ENCODE data around the gene L3MBTL4. TPM values are rescaled to one million over a fixed set of nuclear protein-coding genes. Genes with fewer than 3 reads are reported as not detected.
A peak's percentile ranks its signal among the peaks of the same experiment; 100 is the strongest.
"Not testable (repeated sequence)": the region's sequence is repeated elsewhere in the genome, so short reads cannot be mapped to it uniquely, and the experiment has no call there.

Gene L3MBTL4
- polyA plus RNA-seq (ENCODE audit: insufficient read length) = 1.2 TPM

DNA sequence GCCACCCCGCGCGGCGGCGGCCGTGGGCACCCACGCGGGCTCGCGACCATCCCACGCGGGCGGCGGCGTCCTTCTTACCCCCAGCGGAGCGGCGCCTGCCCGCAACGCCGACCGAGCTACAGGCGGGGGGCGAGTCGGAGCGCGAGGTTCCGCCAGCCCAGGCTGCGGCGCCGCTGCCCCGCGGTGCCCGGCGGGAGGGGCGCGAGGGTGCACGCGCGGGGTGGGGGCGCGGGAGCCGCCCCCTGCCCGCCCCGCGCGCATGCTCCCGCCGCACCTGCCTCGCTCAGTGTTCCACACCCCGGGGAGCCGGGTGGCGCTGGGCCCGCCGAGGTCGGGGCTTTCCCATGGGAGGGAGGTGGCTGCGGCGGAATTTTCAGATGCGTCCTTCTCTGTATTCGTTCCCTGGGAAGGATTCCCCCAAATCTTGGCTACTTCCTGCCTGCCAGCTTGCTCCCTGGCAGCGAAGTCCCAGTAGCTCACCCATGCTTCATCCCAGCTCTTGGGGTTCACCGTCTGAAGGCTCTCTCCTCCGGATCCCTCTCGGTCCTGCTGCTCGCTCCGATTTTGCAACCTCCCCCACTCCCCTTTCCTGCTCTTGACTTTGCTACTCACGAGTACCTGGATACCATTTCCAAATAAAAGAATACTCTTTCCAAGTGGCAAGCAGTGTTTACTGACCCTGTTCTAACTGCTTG, at the start of gene L3MBTL4:
TSS of gene L3MBTL4 (minus strand) at position 189 of the 695 bp plus-strand sequence. CDS start 103,286 bp downstream, outside the sequence.
- DNase-seq = peak; percentile 29

DNA sequence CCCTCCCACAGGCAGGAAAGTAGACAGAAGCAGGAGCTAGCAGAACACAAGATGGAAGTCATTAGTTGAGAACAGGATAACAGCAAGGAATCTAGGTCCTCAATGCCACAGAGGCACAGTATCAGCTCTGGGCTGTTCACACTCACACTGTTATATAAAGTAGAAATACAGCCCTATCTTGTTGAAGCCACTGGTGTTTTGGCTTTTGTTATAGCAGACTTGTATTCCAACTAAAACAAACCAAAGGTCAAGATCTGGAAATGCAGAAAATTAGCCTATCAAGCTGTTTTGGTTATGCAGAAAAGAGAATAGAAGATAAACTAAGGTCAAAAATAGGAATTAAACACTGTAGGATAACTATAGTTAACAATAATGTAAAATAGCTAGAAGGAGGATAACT, 37.5 kb upstream of the L3MBTL4 start:
- no peak for DNase-seq

DNA sequence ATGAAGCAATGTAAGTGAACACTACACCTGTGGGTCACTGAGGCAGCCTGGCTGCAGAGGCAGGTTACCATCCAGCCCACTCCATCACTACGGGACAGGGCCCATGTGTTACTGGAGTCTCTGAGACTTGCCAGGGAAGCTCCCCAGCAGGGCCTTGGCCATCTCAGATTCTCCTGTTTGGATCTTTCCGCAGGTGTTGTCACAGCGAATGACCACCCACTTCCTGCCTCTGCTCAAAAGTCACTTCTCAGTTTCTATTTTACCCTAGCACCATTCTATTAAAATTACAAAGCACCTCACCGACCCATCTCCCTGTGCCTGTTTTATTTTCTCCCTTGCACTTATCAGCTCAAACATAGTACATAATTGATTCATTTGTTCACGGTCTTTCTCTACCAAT, 34.5 kb upstream of the L3MBTL4 start:
- no peak for DNase-seq

DNA sequence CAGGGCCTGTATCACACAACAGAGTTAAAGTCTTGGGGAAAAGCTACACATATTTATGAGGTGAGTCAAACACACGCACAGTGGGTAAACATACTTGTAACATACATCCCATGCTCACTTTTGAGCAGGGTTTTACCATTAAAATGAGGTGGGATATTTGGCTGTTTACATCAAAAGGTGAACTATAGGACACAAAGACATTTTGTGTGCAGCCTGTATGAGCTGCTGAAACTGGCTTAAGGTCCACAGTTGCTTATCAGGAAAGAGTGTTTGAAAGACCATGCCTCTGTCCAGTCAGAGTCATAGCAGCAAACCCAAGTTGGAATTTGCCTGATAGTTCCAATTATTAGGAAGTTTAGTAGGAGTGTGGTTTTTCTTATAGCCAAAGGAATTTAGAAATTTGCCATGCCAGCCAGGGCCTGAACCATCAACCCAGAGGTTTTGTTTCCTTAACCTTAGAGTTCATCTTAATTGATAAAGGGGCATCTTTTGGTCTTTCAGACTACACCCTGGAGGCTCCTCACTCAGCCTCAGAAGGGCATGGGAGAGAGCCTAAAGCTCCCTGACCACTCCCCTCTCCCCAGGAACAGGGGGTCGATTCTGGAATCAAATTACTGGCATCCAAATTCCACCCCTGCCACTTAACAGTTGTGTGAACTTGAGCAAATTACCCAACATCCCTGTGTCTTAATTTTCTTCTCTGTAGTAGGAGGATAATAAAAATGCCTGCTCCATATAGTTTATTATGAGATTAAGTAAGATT, 29.9 kb upstream of the L3MBTL4 start:
- DNase-seq = no peak

DNA sequence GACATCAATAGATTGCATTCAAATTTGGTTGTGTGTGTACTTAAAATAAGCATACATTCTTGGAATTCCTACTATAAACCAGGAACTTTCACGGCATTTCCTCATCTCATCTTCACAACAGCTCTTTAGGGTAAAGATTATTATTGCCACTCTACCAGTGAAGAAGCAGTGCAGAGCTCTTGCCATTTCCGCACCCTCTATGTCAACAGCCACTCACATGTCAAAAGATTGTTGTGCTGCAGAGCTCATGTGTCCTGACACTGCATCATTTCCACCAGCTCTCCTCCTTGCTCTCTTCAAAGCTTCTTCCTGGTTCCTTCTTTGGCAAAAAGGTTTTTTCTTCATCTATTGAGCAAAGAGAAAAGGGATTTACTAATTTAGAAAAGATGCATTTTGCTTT, 26.5 kb upstream of the L3MBTL4 start:
- no peak for DNase-seq

DNA sequence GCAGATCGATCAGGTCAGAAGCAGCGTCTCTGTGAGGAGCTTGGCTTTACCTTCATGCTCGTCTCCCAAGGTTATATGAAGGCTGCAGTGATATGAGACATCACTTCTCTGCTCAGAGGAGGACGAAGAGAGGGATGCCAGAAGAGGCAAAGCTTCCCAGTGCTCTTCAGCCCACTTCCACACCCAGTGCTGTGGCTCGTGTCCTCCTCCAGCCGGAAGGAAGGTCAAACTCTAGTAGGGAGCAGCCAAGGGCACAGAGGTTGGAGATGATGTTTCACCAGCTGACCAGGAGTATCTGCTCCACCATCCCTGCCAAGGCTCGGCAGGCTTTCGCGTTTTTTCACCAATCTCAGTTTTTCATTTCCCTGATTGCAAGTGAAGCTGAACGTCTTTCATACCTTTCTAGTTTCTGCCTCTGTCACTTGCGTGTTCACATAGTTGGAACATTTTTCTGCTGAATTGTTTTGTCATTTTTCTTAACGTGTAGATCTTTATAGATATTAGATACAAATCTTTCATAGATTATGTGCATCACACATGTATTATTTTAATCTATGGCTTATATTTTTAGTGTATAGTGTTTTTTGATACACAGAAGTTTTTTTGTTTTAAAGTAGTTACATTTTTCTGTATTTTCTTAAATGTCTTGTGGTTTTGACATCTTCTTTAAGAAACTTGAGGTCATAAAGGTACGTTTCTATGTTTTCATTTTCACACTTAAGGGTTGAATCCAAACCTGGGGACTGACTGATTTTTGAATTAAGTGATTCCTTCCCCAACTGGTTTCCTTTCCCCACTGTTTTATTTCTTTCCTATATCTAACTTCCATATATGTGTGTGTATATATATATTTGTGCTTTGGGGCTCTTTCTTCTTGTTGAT, 23.5 kb upstream of the L3MBTL4 start:
- DNase-seq = no peak

DNA sequence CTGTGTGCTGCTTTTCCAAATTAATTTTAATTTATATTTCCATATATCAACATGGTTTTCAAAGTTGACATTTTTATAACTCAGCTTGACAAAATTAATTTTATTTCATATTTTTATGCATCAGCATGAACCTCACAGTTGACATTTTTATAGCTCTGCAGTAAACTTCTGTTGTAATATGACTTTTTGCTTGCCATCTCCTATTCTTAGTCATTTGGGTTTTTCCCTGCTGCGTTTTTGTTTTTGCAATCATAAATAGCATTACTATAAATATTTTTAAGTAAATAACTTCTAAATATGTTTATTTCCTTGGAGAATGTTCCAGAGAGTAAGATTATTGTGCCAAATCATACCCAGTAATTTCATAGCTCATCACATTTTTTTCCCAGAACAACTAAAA, 21.0 kb upstream of the L3MBTL4 start:
- DNase-seq = no peak

DNA sequence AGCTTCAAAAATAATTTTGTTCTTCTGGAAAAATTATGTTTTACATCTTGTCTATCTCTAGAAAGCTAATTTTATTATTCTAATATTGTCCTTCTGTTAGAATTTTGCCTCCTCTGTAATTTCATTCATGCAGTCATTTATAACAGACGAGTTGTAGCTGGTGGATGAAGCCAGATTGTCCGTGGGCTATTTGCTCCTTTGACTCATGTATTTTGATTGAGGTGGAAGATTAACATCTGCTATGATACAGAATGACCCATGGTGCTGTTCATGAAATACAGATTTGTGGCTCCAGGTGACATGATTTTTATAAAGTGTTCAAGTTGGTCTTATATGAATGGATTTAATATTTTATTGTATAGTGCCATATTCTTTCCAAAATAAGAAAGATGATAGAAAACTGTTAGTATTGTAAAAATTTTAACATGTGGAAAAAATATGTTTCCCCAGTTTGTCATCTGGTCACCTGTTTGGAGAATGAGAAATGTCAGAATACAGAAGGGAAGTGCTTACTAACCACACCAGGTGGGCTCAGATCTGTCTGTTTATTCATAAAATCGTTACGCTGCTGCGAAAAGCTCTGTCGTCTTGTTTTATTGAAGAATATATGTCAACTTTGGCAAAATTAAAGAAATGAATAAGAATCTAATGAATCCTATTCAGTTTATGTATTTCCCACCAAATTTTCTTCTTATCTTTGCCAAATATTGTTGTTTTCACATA, 20.4 kb upstream of the L3MBTL4 start:
- DNase-seq = no peak

DNA sequence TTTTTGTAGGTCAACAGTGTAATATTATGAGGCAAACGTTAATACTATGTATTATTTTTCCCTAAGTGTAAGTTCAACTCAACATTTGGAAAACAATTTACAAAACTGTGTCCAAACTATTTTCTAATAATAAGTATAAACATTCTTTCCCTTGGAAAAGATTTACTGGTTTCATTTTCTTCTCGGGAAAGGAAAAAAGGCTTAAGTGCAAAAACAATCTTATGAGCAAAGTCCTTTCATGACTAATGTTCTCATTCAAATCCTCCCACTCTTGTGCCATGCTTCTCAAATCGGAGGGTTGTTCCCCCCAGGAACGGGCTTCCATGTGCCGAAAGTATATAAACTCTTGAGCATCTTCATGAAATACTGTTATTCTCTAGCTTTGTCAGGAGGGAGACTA, 19.8 kb upstream of the L3MBTL4 start:
- DNase-seq = no peak

DNA sequence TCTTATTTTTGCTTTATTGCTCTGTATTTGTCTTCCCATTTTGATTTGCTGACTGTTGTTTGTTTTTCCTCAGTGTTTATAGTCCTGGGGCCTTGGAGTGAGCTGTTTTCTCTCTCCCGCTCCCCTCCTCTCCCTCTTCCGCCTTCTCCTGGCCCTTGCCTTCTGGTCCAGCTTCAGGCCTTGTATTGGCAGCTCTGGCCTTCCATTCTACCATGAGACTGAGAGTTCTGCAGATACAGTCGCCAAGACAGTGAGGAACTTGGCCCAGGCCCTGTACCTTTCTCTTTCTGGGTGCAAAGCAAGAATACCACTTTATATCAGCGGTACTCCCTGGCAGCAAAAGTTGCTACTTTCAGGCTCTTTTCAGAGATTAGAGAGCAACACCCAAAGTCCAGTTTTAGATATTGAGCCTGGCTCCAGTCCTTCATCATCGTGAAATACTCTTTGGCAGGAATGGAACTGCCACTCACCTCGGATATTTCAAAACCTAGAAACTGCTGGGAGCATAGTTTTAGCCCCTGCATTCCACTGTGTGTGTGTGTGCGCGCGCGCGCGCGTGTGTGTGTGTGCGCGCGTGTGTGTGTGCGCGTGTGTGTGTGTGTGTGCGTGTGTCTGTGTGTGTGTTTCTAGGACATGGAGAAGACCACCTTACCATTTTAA, 17.1 kb upstream of the L3MBTL4 start:
- DNase-seq = no peak

DNA sequence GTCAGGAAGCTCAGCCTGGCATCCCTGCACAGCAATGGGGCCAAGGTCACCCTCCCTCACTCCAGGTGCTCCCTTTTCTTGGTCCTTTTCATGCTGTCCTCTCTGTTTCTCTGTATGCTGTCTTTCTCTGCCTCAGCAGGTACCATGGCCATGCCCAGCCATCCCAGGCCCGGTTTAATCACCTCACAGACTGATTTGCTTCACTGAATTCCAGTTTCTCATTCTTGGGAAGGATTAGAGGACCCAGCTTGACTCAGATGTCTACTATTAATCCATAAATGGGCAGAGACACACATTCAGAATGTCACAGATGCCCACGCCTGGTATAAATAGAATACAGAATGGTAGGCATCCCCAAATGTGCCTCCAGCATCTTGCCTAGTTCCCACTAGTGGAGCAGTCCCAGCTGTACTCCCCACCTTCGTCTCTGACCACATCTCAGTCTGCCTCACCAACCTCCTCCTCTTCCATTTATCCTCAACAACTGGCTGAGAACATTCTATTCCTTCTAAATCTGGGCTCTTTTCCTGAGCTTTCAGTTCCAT, 14.2 kb upstream of the L3MBTL4 start:
- no peak for DNase-seq

DNA sequence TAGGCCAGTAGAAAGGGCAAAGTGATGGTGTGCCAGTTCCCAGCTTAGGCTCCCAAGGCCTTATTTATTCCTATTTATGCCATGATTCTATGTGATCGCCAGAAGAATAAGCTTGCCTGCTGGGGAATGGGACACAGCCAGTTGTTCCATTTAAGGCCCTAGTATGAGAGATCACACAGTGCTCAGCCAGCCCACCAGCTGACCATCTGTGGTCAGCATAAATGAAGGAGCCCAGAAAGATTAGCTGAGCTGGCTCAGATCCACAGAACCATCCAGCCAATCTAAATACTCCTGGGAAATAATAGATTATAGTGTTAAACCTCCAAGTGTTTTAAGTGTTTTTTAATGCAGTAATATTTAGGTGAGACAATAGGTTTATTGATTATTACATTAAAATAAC, 12.6 kb upstream of the L3MBTL4 start:
- DNase-seq = no peak

DNA sequence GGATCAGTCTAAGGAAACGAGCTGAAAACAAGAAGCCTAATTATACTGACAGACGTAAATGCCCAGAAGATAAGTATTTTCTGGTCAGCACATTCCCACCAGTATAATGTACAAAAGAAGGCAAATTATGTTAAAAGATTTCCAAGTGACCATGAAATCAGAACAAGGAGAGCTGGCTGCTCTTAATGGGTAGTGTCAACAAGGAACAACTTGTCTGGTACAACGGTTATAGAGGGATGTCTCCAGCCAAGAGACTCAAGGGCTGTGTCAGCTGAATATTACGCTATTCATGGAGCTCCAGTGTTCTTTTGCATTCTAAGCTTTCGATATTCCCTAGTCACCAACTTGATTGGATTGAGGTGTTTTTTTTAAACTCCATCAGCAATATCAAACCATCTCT, 8.6 kb upstream of the L3MBTL4 start:
- DNase-seq = no peak

DNA sequence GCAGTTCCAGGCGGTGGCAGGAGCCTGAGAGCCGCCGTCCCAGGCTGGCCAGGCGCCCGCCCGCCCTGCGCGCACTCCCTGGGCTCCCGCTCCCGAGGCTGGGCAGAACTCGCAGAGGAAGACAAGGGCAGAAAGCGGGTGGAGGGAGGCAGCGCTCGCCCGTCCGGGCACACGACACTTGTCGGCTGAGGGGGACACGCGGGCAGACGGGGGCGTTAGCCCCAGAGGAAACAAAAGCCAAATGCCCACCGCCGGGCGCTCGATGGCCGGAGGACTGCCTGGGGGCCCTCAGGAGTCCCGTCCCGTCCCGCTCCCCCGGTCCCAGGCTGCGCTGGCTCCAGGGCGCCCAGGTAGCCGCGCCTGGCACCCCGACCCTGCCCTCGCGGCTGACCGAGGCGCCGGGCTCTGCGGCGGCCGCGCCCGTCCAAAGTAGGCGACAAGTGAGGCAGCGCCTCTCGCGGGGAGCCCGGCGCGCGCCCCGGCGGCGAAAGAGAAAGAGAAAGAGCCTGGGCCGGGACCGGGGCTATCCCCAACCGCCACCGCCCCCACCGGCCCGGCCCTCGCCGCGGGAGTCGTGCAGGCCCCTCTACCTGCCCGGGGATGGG, 491 bp downstream of the L3MBTL4 start:
- peak; percentile 76 for DNase-seq

DNA sequence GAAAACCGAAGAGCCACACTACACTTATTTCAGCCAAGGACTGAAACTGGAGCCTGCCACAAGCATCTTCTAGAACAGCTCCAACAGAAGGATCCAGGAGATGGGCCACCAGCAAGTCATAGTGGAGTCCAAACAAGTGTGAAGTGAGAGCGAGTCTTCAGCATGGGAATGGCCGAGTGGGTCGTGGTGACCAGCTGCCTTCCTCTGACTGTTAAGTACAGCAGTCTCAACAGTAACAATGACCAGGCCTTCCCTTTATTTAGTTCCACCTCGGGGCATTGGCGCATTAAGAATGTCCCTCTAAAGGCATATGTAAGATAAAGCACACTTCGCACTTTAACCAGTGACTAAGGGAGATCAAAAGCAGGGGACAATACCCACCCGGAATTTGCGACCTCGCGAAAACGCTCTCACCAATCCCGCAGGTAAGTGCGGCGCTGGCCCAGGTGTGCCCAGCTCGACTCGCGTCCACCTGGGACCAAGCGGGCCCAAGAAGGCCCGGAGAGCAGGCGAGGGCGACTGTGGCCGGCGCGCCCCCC, 1.1 kb downstream of the L3MBTL4 start:
- DNase-seq = no peak

DNA sequence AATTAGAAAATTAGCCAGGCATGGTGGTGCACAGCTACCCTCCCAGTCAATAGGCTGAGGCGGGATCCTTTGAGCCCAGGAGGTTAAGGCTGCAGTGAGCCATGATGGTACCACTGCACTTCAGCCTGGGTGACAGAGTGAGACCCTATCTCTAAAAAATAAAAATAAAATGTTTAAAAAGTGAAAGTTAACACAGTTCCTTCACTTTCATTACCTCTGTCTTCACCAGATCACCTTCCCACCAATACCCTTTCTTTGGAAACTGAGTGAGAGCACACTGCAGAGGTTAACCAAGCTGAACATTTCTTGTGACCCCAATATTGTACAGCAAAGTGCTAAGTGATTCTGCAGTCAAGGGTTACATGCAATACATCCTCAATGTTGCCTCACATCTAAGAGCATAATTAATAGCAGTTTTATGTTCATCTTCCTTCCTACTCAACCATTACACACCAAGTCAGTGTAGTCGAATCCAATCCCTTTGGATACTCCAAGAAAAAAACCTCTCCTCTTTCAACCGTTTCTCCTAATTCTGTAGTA, 1.7 kb downstream of the L3MBTL4 start:
- DNase-seq = no peak

DNA sequence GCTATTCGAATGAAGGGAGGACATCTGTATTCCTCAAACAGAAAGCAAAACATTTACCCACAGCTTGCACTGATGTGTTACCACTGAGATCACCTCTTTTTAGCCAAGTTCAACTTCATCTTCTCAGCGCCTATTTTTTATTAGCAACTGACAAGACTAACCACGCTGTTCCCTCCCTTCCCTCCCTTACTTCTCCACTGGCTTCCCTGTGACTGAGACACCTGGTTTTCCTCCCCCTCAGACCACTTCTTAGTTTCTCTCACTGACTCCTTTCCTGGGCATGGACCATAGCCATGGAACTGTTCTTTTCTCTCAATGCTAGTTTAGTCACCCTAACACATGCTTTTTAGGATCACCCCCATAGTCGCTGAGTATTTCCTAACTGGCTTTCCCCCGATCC, 3.3 kb downstream of the L3MBTL4 start:
- no peak for DNase-seq

DNA sequence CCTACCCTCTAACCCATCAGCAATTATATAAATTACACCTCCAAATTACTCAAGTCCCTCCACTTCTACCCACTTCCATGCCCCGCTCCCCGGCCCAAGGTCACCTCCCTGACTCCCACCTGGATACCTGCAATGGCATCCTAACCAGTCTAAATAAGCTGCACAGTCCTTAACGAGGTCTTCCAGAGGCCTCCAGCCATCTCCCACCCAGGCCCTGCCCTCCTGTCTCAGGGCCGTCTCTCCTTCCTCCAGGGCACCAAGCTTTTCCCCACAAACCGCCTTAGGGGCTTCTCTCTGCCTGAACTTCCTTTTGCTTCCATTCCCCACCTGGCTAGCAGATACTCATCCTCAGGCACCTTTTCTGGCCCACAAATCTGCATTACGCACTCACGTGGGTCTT, 4.8 kb downstream of the L3MBTL4 start:
- no peak for DNase-seq

DNA sequence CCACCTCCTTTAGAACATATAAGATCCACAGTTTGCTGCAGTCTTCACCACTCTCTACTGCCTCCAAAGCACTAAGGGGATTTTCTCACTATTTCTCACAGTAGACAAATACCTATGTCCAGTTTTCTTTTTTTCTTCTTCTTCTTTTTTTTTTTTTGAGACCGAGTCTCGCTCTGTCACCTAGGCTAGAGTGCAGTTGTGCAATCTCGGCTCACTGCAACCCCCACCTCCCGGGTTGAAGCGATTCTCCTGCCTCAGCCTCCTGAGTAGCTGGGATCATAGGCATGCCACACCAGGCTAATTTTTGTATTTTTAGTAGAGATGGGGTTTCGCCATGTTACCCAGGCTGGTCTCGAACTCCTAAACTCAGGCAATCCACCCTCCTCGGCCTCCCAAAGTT, 6.2 kb downstream of the L3MBTL4 start:
- not testable (repeated sequence) for DNase-seq

DNA sequence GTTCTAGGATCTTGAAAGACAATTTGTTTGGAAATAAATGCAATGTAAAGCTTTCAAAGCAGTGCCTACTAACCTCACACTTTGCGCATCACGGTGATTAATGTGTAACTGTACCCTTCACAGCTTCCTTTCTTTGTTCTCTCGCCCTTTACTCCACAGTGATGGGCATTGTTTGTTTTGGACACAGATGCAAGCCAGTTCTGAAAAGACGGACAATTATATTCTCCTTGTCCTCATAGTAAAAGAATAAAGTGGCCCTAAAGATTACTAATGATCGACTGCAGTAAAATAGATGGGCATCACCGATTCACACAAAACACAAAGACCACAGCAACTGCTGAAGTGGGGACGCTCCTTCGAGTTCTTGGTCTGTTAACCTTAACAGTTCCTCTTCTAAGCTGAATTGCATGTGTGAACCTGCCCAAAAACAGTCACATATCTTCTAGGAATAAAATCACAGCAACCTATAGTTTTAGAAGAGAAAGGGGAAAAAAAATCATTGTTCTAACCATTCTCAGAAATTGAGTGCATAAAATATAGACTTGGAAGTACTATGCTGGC, 7.7 kb downstream of the L3MBTL4 start:
- no peak for DNase-seq
